ENCODE data around the gene MOGAT1. TPM values are rescaled to one million over a fixed set of nuclear protein-coding genes. Genes with fewer than 3 reads are reported as not detected.

Gene MOGAT1
- total and polyA plus RNA-seq, 9 of the 15 experiments (the other 6 are each of a cell fraction or from before 2014, with no cell fraction given), result not detected

DNA sequence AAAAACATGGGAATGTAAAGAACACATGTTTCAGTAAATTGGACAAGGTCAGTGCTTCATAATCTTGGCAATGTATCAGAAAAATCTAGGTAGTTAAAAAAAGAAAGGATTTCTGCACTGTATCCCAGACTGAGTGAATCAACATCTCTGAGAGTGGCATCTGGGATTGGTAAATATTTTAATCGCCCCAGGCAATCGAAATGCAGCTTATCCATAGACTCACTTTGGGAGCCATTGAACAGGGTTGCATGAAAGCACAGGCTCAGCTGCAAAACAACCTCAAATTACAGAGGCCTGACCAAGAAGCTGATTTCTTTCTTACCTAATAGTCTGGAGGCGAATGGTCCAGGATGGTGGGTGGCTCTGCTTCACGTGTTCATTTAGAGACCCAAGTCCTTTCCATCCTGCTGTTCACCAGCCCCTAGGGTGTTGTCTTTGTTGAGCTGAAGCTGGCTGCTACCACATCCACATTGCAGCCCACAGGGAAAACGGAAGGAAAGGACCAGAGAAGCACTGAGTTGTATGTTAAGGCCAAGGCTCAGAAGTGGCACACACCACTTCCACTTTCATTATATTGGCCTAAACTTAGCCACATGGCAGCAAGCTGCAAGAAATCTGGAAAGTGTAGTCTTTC is 59.0 kb downstream of the MOGAT1 start:
- no peaks in the 10 kb centered on the region for H3K79me2 ChIP-seq (ENCODE audit: control insufficient read depth, insufficient read depth, low read length)
- H3K4me1 ChIP-seq (replicated peaks in 1 of 2; ENCODE audit: control insufficient read depth in 2 of 2, insufficient read depth in 2 of 2, low read length in 2 of 2), result no peaks in the 10 kb centered on the region
- no peaks in the 10 kb centered on the region for H3K9me3 ChIP-seq (replicated peaks; ENCODE audit: control insufficient read depth, insufficient read depth, low read depth, low read length)
- ATAC-seq (no peak), DNase-seq (ENCODE audit: extremely low read depth in 1 of 4, low spot score in 3 of 4) (no peak), FAIRE-seq (no peak)
- no peak overlapping the region for H3K4me3 ChIP-seq
- H3K27me3 ChIP-seq (ENCODE audit: control insufficient read depth in 2 of 2, insufficient read depth in 2 of 2, low read length in 2 of 2), result no peaks in the 10 kb centered on the region
- TF ChIP-seq HDAC6 (IDR thresholded peaks at IDR 0.05; ENCODE audit: low read depth, low read length) (no peak), ZNF146 (CRISPR knock-in tag; IDR thresholded peaks at IDR 0.05; ENCODE audit: unreplicated experiment) (no peak)
- H4K20me1 ChIP-seq (replicated peaks; ENCODE audit: control insufficient read depth, insufficient read depth, low read length), result no peaks in the 10 kb centered on the region
- H3K9ac ChIP-seq (ENCODE audit: insufficient read depth in 1 of 2, low read depth in 2 of 2, low read length in 2 of 2), result no peak overlapping the region
- in situ Hi-C loops (cut with MboI) (no loop called here), intact Hi-C loops (cut with micrococcal nuclease) (no loop called here)
- BruUV-seq (replicated peaks), result no TSS peak
- CTCF ChIA-PET (ENCODE audit: low intra/inter-chr PET ratio), result no interaction called here
- H2AFZ ChIP-seq (ENCODE audit: low read depth, low read length), result no peak overlapping the region
- H3K36me3 ChIP-seq (ENCODE audit: control insufficient read depth, insufficient read depth, low read length), result no peaks in the 10 kb centered on the region
- POLR2A ChIA-PET, result interaction anchor here (0.6 kb wide), 1 partner anchor 201 kb away, joined by 5 read pairs; no protein-coding TSS in a partner anchor
- H3K9me1 ChIP-seq (ENCODE audit: control insufficient read depth, insufficient read depth, low read length), result no peaks in the 10 kb centered on the region
- no peak overlapping the region for H3K27ac ChIP-seq (ENCODE audit: extremely low read depth, low read depth, low read length)
- no peak overlapping the region for H3K4me2 ChIP-seq (ENCODE audit: insufficient read depth, low read length)
- 23% methylated on average over 5 of the region's 5 CpGs for WGBS (ENCODE audit: insufficient coverage, low coverage, missing lambda C conversion rate)

DNA sequence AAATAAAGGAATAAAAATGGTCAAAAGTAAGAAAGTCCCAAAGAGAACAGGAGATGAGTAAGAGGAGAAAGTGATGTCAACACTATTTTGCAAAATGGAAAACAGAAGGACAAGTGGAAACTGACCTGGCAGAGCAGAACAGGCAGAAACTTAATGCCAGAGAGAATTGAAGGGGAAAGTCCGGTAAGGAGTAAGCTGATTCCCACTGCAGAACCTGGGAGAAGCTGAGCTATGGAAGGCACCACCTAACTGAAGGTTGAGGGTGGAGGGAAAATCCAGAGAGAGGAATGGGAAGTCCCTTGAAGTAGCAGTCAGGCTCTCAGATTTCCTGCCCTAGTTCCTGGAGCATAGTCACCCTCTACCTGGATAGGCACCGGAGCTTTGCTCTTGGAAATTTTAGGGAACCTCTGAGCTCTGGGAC is 59.8 kb downstream of the MOGAT1 start:
- Histone ChIP-seq H3K4me1 (replicated peaks in 1 of 2; ENCODE audit: control insufficient read depth in 2 of 2, insufficient read depth in 2 of 2, low read length in 2 of 2) (no peaks in the 10 kb centered on the region), H3K9me1 (ENCODE audit: control insufficient read depth, insufficient read depth, low read length) (no peaks in the 10 kb centered on the region), H3K27ac (ENCODE audit: extremely low read depth, low read depth, low read length) (no peak overlapping the region), H3K4me2 (ENCODE audit: insufficient read depth, low read length) (no peak overlapping the region), H2AFZ (ENCODE audit: low read depth, low read length) (no peak overlapping the region), H3K36me3 (ENCODE audit: control insufficient read depth, insufficient read depth, low read length) (no peaks in the 10 kb centered on the region), H3K9me3 (replicated peaks; ENCODE audit: control insufficient read depth, insufficient read depth, low read depth, low read length) (no peaks in the 10 kb centered on the region), H3K9ac (ENCODE audit: insufficient read depth in 1 of 2, low read depth in 2 of 2, low read length in 2 of 2) (no peak overlapping the region), H4K20me1 (replicated peaks; ENCODE audit: control insufficient read depth, insufficient read depth, low read length) (no peaks in the 10 kb centered on the region), H3K27me3 (ENCODE audit: control insufficient read depth in 2 of 2, insufficient read depth in 2 of 2, low read length in 2 of 2) (no peaks in the 10 kb centered on the region), H3K79me2 (ENCODE audit: control insufficient read depth, insufficient read depth, low read length) (no peaks in the 10 kb centered on the region), H3K4me3 (no peak overlapping the region)
- ChIA-PET POLR2A (interaction anchor here (0.6 kb wide), 2 partner anchors 363 to 1107 kb away, joined by 3 read pairs; no protein-coding TSS in a partner anchor), CTCF (ENCODE audit: low intra/inter-chr PET ratio) (no interaction called here)
- WGBS (ENCODE audit: insufficient coverage, low coverage, missing lambda C conversion rate), result 24% methylated on average over 2 of the region's 2 CpGs
- no TSS peak for BruUV-seq (replicated peaks)
- FAIRE-seq, result no peak
- in situ Hi-C loops (cut with MboI) (no loop called here), intact Hi-C loops (cut with micrococcal nuclease) (no loop called here)
- TF ChIP-seq, protein P1, sequence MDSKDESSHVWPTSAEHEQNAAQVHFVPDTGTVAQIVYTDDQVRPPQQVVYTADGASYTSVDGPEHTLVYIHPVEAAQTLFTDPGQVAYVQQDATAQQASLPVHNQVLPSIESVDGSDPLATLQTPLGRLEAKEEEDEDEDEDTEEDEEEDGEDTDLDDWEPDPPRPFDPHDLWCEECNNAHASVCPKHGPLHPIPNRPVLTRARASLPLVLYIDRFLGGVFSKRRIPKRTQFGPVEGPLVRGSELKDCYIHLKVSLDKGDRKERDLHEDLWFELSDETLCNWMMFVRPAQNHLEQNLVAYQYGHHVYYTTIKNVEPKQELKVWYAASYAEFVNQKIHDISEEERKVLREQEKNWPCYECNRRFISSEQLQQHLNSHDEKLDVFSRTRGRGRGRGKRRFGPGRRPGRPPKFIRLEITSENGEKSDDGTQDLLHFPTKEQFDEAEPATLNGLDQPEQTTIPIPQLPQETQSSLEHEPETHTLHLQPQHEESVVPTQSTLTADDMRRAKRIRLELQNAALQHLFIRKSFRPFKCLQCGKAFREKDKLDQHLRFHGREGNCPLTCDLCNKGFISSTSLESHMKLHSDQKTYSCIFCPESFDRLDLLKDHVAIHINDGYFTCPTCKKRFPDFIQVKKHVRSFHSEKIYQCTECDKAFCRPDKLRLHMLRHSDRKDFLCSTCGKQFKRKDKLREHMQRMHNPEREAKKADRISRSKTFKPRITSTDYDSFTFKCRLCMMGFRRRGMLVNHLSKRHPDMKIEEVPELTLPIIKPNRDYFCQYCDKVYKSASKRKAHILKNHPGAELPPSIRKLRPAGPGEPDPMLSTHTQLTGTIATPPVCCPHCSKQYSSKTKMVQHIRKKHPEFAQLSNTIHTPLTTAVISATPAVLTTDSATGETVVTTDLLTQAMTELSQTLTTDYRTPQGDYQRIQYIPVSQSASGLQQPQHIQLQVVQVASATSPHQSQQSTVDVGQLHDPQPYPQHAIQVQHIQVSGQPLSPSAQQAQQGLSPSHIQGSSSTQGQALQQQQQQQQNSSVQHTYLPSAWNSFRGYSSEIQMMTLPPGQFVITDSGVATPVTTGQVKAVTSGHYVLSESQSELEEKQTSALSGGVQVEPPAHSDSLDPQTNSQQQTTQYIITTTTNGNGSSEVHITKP (IDR thresholded peaks at IDR 0.05; ENCODE audit: partially characterized antibody), result peak; percentile 47
- no peak for TF ChIP-seq RUNX1 (IDR thresholded peaks at IDR 0.05; ENCODE audit: low read depth)
- no peak for ATAC-seq
- DNase-seq (ENCODE audit: extremely low read depth in 1 of 4, low spot score in 3 of 4), result no peak
